KMS-11 (cell line): Measurements from ENCODE around the gene TRIM63.

ENCODE experiments used
- H2AFZ ChIP-seq: fragments of 200-600 bp; sonication (generic); 2 replicates; pipeline ENCODE4 v1.6.1; 2016; ENCODE audit warnings: antibody characterized with exemption, mixed run types, low read depth
- H3K27ac ChIP-seq: fragments of 200-600 bp; sonication (generic); 2 replicates; pipeline ENCODE4 v1.6.1; 2016; ENCODE audit warnings: mild to moderate bottlenecking, mixed run types
- H3K27me3 ChIP-seq: fragments of 200-600 bp; sonication (generic); 2 replicates; pipeline ENCODE4 v1.6.1; 2017; ENCODE audit warnings: mild to moderate bottlenecking, low read depth, mixed run types, moderate library complexity; ENCODE audit not compliant: insufficient read depth
- H3K36me3 ChIP-seq: fragments of 200-600 bp; sonication (generic); 2 replicates; pipeline ENCODE4 v1.6.1; 2017; ENCODE audit warnings: mild to moderate bottlenecking, mixed run types; ENCODE audit not compliant: insufficient read depth
- H3K4me1 ChIP-seq: fragments of 200-600 bp; sonication (generic); 2 replicates; pipeline ENCODE4 v1.6.1; 2016; ENCODE audit warnings: mild to moderate bottlenecking, low read depth, mixed run types; ENCODE audit not compliant: poor library complexity, severe bottlenecking
- H3K4me2 ChIP-seq: fragments of 200-600 bp; sonication (generic); 2 replicates; pipeline ENCODE4 v1.7.0; 2016; ENCODE audit warnings: mild to moderate bottlenecking, mixed run types
- H3K4me3 ChIP-seq: fragments of 200-600 bp; sonication (generic); IDR thresholded peaks from 2 replicates; pipeline ENCODE4 v1.6.1; 2017; ENCODE audit warnings: low read depth, low read length, mixed read lengths; ENCODE audit not compliant: insufficient read depth
- H3K79me2 ChIP-seq: fragments of 200-600 bp; sonication (generic); 2 replicates; pipeline ENCODE4 v1.6.1; 2016; ENCODE audit warnings: low read depth, mixed run types; ENCODE audit not compliant: insufficient read depth
- H3K9ac ChIP-seq: fragments of 200-600 bp; sonication (generic); 2 replicates; pipeline ENCODE4 v1.6.1; 2016; ENCODE audit warnings: mild to moderate bottlenecking, mixed run types
- H4K20me1 ChIP-seq: fragments of 200-600 bp; sonication (generic); 2 replicates; pipeline ENCODE4 v1.6.1; 2016; ENCODE audit warnings: mild to moderate bottlenecking, mixed run types; ENCODE audit not compliant: insufficient read depth
- CTCF ChIP-seq: fragments of 200-600 bp; sonication (generic); conservative IDR thresholded peaks from 2 replicates; pipeline ENCODE4 v1.6.1; 2017; ENCODE audit warnings: low read depth, mild to moderate bottlenecking, antibody characterized with exemption, low read length, moderate library complexity, mixed read lengths

Gene TRIM63

GRCh38 chr1:26020330-26020768, 47.1 kb downstream of the TRIM63 start:
- Histone ChIP-seq H3K27ac (no peak overlapping the region), H3K79me2 (no peaks in the 10 kb centered on the region), H4K20me1 (no peaks in the 10 kb centered on the region), H3K36me3 (no peaks in the 10 kb centered on the region), H2AFZ (no peak overlapping the region), H3K4me3 (no peak overlapping the region), H3K27me3 (no peaks in the 10 kb centered on the region), H3K9ac (no peak overlapping the region), H3K4me1 (peaks cover 9% of the 10 kb centered on the region), H3K4me2 (no peak overlapping the region)
- TF ChIP-seq CTCF: no peak

GRCh38 chr1:26019641-26020315, 47.7 kb downstream of the TRIM63 start:
- H3K9ac ChIP-seq: no peak overlapping the region
- H3K27ac ChIP-seq: no peak overlapping the region
- no peak overlapping the region for H3K4me2 ChIP-seq
- H3K4me3 ChIP-seq: no peak overlapping the region
- H3K79me2 ChIP-seq: no peaks in the 10 kb centered on the region
- H4K20me1 ChIP-seq: no peaks in the 10 kb centered on the region
- no peaks in the 10 kb centered on the region for H3K36me3 ChIP-seq
- TF ChIP-seq CTCF: no peak
- peaks cover 9% of the 10 kb centered on the region for H3K4me1 ChIP-seq
- no peaks in the 10 kb centered on the region for H3K27me3 ChIP-seq
- H2AFZ ChIP-seq: no peak overlapping the region

- Histone ChIP-seq H3K27me3 (no peaks in the 10 kb centered on the region), H3K4me2 (no peak overlapping the region), H3K36me3 (no peaks in the 10 kb centered on the region), H3K9ac (no peak overlapping the region), H3K4me1 (peaks cover 9% of the 10 kb centered on the region), H3K79me2 (no peaks in the 10 kb centered on the region), H3K4me3 (no peak overlapping the region), H4K20me1 (no peaks in the 10 kb centered on the region), H2AFZ (no peak overlapping the region), H3K27ac (no peak overlapping the region)
- no peak for TF ChIP-seq CTCF
Observed at GRCh38 chr1:26017606-26018005, 49.8 kb downstream of the TRIM63 start.

GRCh38 chr1:26016953-26017545, 50.4 kb downstream of the TRIM63 start:
- H3K27ac ChIP-seq: no peak overlapping the region
- peaks cover 9% of the 10 kb centered on the region for H3K4me1 ChIP-seq
- H3K4me3 ChIP-seq: no peak overlapping the region
- H4K20me1 ChIP-seq: no peaks in the 10 kb centered on the region
- no peak for TF ChIP-seq CTCF
- no peak overlapping the region for H3K9ac ChIP-seq
- H3K36me3 ChIP-seq: no peaks in the 10 kb centered on the region
- H3K79me2 ChIP-seq: no peaks in the 10 kb centered on the region
- H3K4me2 ChIP-seq: no peak overlapping the region
- no peaks in the 10 kb centered on the region for H3K27me3 ChIP-seq
- no peak overlapping the region for H2AFZ ChIP-seq
